Gastrocnemius medialis (tissue), 4 donors: Measurements from ENCODE around the gene NOXO1.

Experiments used
- CTCF ChIP-seq, 5 experiments: fragments of 450-650 bp in 3 of 5; fragments of 200-600 bp in 2 of 5; sonication (generic) in 2 of 5; IDR thresholded peaks in 4 of 5; conservative IDR thresholded peaks in 1 of 5; 1 replicate in 4 of 5; 2 replicates in 1 of 5; pipeline ENCODE4 v1.5.1; 2016 to 2019; ENCODE audit warnings: antibody characterized with exemption in 5 of 5, mild to moderate bottlenecking in 3 of 5, moderate library complexity in 3 of 5
- POLR2A ChIP-seq, 2 donors: fragments of 450-650 bp; IDR thresholded peaks; one replicate each; pipeline ENCODE4 v1.6.1; 2017; ENCODE audit warnings: antibody characterized with exemption in 2 of 2, mild to moderate bottlenecking in 2 of 2, moderate library complexity in 2 of 2

DNA sequence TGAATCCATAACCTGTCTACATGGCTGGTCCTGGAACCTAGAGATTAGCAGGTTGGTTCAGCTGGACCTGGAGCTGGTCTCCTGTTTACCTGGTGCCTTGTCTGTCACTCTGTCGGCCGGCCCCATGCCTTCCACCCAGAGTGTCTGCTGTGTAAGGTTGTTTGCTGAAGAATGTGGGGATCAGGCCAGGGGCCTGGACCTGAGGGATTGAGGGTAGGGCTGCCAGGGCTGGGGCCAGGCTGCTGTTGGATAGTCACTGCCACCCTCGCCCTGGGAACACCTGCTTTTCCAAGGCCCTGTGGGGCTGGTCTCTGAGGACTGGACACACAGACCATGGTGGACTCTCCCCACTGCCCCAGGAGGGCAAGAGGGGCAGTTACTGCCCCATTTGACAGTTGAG is 46.9 kb upstream of the NOXO1 start:
- no peak for TF ChIP-seq CTCF (IDR thresholded peaks at IDR 0.05 in 4 of 5, conservative IDR thresholded peaks at IDR 0.05 in 1 of 5)
- TF ChIP-seq POLR2A (IDR thresholded peaks at IDR 0.05): no peak
